GM18502 (cell line): ENCODE data around the gene ARID1B.
A peak's percentile ranks its signal among the peaks of the same experiment; 100 is the strongest.

Experiments used
- ATAC-seq: cut with Tn5 transposase; IDR thresholded peaks from one replicate; pipeline ENCODE4 v1.9.1; 2021; ENCODE audit warnings: mild to moderate bottlenecking; ENCODE audit not compliant: unreplicated experiment, poor library complexity

Gene ARID1B

GRCh38 chr6:156821707-156822106 is 44.5 kb downstream of the ARID1B start:
- ATAC-seq: peak; percentile 58

GRCh38 chr6:156822747-156823206 is 45.6 kb downstream of the ARID1B start:
- no peak for ATAC-seq

GRCh38 chr6:156824142-156824541 is 47.0 kb downstream of the ARID1B start:
- no peak for ATAC-seq

GRCh38 chr6:156825475-156825874 is 48.3 kb downstream of the ARID1B start:
- no peak for ATAC-seq

- ATAC-seq: no peak
These were observed 49.2 kb downstream of the ARID1B start for GRCh38 chr6:156826290-156826955.

- no peak for ATAC-seq
These were observed 50.2 kb downstream of the ARID1B start for GRCh38 chr6:156827382-156827781.

- ATAC-seq: no peak
These were observed 51.1 kb downstream of the ARID1B start for GRCh38 chr6:156828280-156828703.

- ATAC-seq: no peak
These were observed 52.9 kb downstream of the ARID1B start for GRCh38 chr6:156830126-156830525.

GRCh38 chr6:156832231-156832647 is 55.1 kb downstream of the ARID1B start:
- ATAC-seq: no peak

- no peak for ATAC-seq
These were observed 55.5 kb downstream of the ARID1B start for GRCh38 chr6:156832669-156833068.

- no peak for ATAC-seq
These were observed 56.6 kb downstream of the ARID1B start for GRCh38 chr6:156833755-156834154.

- ATAC-seq: no peak
These were observed 62.0 kb downstream of the ARID1B start for GRCh38 chr6:156839129-156839528.

- no peak for ATAC-seq
These were observed 62.4 kb downstream of the ARID1B start for GRCh38 chr6:156839591-156840001.

GRCh38 chr6:156840136-156840535 is 63.0 kb downstream of the ARID1B start:
- ATAC-seq: no peak

- peak; percentile 60 for ATAC-seq
These were observed 63.4 kb downstream of the ARID1B start for GRCh38 chr6:156840606-156841005.

GRCh38 chr6:156841508-156841907 is 64.3 kb downstream of the ARID1B start:
- no peak for ATAC-seq

- no peak for ATAC-seq
These were observed 65.5 kb downstream of the ARID1B start for GRCh38 chr6:156842598-156843250.

GRCh38 chr6:156844089-156844488 is 66.9 kb downstream of the ARID1B start:
- ATAC-seq: no peak

GRCh38 chr6:156845454-156846155 is 68.4 kb downstream of the ARID1B start:
- no peak for ATAC-seq

GRCh38 chr6:156846845-156847599 is 69.8 kb downstream of the ARID1B start:
- no peak for ATAC-seq

- no peak for ATAC-seq
These were observed 70.9 kb downstream of the ARID1B start for GRCh38 chr6:156848123-156848522.
